ENCODE results near the gene EEPD1.

The EEPD1 gene

GRCh38 chr7:36260481-36260880 is 107.4 kb downstream of the EEPD1 start:
- no peak for DNase-seq (ENCODE audit: low spot score)

GRCh38 chr7:36261019-36261754 is 108.1 kb downstream of the EEPD1 start:
- DNase-seq (ENCODE audit: low spot score): no peak

- DNase-seq (ENCODE audit: low spot score): no peak
These were observed 109.4 kb downstream of the EEPD1 start for GRCh38 chr7:36262309-36263094.

- DNase-seq (ENCODE audit: low spot score): no peak
These were observed 110.0 kb downstream of the EEPD1 start for GRCh38 chr7:36263095-36263484.

GRCh38 chr7:36264123-36264801 is 111.2 kb downstream of the EEPD1 start:
- DNase-seq (ENCODE audit: low spot score): no peak

- DNase-seq (ENCODE audit: low spot score): no peak
These were observed 112.0 kb downstream of the EEPD1 start for GRCh38 chr7:36264913-36265516.

GRCh38 chr7:36265680-36266079 is 112.6 kb downstream of the EEPD1 start:
- no peak for DNase-seq (ENCODE audit: low spot score)

GRCh38 chr7:36266190-36266589 is 113.1 kb downstream of the EEPD1 start:
- no peak for DNase-seq (ENCODE audit: low spot score)

GRCh38 chr7:36266683-36267082 is 113.6 kb downstream of the EEPD1 start:
- no peak for DNase-seq (ENCODE audit: low spot score)

- DNase-seq (ENCODE audit: low spot score): no peak
These were observed 119.1 kb downstream of the EEPD1 start for GRCh38 chr7:36272211-36272566.

- no peak for DNase-seq (ENCODE audit: low spot score)
These were observed 119.7 kb downstream of the EEPD1 start for GRCh38 chr7:36272567-36273269.

- DNase-seq (ENCODE audit: low spot score): no peak
These were observed 120.8 kb downstream of the EEPD1 start for GRCh38 chr7:36273836-36274235.

GRCh38 chr7:36275735-36276284 is 122.8 kb downstream of the EEPD1 start:
- DNase-seq (ENCODE audit: low spot score): no peak

GRCh38 chr7:36276428-36277248 is 123.6 kb downstream of the EEPD1 start:
- DNase-seq (ENCODE audit: low spot score): no peak

GRCh38 chr7:36277249-36277542 is 124.1 kb downstream of the EEPD1 start:
- no peak for DNase-seq (ENCODE audit: low spot score)

GRCh38 chr7:36278069-36278619 is 125.1 kb downstream of the EEPD1 start:
- no peak for DNase-seq (ENCODE audit: low spot score)

- no peak for DNase-seq (ENCODE audit: low spot score)
These were observed 125.6 kb downstream of the EEPD1 start for GRCh38 chr7:36278620-36279172.

GRCh38 chr7:36279200-36279925 is 126.3 kb downstream of the EEPD1 start:
- DNase-seq (ENCODE audit: low spot score): no peak

- DNase-seq (ENCODE audit: low spot score): no peak
These were observed 126.9 kb downstream of the EEPD1 start for GRCh38 chr7:36279926-36280315.

Measured in CD4-positive, alpha-beta T cell treated with Interleukin-6 at 100 ng/mL for 8 hours (primary cell).